Stomach (tissue), 4 donors: Measurements from ENCODE around the gene SCN1A.

Experiments used
- CTCF ChIP-seq, 7 experiments: fragments of 450-650 bp in 4 of 7; fragments of 200-600 bp in 3 of 7; sonication (generic) in 3 of 7; IDR thresholded peaks; one replicate each; pipeline ENCODE4 v1.5.1; 2016 to 2019; ENCODE audit warnings: antibody characterized with exemption in 7 of 7, control low read depth in 2 of 7, mild to moderate bottlenecking in 1 of 7
- POLR2AphosphoS5 ChIP-seq, 3 donors: sonication (generic); formaldehyde crosslinking; IDR thresholded peaks; one replicate each; pipeline ENCODE4 v1.6.1; 2016; ENCODE audit warnings: antibody characterized with exemption in 3 of 3

GRCh38 chr2:166032361-166032760 lies 95.5 kb downstream of the SCN1A start:
- TF ChIP-seq POLR2AphosphoS5 (IDR thresholded peaks at IDR 0.05) (no peak), CTCF (IDR thresholded peaks at IDR 0.05) (no peak)
